A549 treated with Hydrocortisone at 1 μM for 4 hours (cell line): Measurements from ENCODE around the gene KDM3B. TPM values are rescaled to one million over a fixed set of nuclear protein-coding genes. Genes with fewer than 3 reads are reported as not detected.

ENCODE experiments used
- total RNA-seq: library from RNA; stranded (reverse); fragments of 200-300 nt; extraction: Qiagen RNA extraction; gene quantifications from 5 replicates; pipeline ENCODE4 v1.2.3, GENCODE V29; 2022

The KDM3B gene
- 33.2 to 55.5 TPM (median 39.2 TPM) in 5 replicates for total RNA-seq

DNA sequence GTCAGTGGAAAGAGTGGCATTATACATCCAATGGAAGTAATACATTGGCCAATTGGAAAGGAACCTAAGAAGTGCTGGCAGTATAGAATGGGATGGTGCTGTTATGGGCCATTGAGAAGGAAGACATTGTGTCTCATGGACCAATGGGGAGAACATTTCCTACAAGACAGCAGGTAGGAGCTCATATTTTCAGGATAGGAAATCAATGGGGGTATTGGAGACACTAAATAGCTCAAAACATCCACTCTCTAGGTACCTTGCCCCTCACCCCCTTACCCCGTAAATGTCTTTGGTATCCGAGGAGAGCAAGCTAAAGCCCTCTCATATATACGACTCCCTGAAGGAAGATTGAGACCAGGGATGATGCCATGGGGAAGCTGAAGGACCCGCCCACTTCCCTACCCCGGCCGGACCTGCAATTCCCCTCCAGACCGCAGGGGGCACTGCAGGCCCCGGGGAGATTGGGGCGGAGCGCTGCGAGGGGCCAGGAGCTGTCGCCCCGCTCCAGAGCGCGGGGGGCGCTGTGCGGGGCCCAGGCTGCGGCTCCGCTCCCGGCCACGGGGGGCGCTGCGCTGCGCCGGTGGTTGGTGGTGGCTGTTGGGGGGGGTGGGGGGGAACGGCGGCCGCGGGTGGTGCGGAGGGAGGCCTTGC is at the start of gene KDM3B:
TSS of gene KDM3B (plus strand) at position 615 of the 651 bp plus-strand sequence. CDS start 111 bp downstream, outside the sequence.

DNA sequence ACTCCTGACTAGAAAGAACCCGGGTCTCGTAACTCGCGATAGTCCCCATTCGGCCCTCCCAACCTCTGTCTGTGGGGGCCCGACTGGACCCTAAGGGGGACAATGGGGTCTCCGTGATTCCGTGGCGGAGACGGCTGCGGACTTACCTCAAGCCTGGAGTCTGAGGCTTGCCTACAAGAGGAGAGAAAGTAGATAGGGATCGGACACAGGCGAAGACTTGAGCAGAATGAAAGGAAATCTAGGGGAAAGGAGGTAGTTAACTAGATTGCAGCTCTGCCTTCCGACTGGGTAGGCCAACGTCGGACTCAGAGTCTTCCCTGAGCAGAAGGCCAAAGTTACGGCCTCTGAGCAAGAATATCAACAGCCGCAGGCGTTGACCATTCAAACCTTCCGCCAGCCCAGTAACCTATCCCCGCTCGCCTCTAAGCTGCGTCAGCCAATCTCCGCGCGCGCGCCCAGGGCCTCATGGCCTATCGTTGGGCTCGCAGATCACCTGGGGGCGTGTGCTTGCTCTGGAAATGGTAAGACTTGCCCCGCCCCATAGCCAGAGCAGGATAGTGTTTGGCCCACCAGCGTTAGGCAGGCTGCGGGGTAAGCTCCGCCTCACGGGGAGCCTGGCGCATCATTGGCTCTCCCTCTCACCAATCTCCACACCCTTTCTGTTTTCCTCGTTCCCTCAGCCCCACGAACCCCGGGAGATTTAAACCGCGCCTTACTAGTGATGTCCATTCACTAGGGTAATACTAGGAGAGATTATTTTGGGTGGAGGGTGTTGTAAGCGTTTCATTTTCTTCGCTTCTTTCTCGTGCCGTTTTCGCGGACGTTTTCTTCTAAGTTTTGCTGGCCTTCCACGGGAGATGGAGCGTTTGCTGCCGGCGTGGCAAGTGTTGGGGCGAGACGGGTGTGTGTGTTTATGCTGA is 20.8 kb upstream of the KDM3B start, which contains the start of gene CDC25C:
TSS of gene CDC25C (minus strand) at position 356 of the 920 bp plus-strand sequence. CDS start 624 bp downstream, outside the sequence.

GRCh38 chr5:138337685-138338410 is 14.6 kb upstream of the KDM3B start, which contains the start of gene FAM53C:
FAM53C (plus strand) TSS chr5:138338266; CDS start chr5:138341336, 3,070 bp downstream.

DNA sequence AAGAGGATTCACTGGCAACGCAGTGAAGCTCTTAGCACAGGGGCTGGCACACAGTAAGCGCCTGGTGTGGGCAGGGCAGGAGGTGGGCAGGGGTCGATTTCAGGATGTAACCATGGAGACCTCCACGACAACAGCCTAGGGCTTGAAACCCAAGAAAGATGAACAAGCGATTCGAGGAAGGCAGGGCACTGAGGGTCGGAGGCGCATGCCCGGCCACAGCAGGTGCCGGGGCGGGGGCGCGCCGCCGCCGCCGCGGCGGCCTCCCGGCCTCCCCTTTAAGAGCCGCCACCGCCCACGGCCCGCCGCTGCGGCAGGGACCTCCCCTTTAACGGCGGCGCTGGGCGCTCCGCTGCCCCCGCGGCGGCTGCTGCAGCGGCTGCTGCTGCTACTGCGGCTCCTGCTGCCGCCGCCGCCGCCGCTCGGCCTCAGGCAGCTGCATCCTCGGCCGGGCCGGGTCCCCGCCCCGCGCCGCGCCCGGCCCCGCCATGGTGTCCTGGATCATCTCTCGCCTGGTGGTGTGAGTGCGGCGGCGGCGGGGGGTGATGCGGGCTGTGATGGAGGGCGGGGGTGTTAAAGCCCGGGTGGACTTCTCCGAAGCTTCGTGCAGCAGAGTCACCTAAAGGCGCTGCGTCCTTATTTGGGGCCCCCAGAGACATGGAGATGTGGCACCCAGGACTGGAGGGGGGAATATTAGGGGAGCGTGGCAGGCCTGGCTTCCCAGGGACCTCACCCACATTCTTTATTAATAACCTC is 86.4 kb downstream of the KDM3B start, which contains the start of gene REEP2:
TSS of gene REEP2 (plus strand) at position 334 of the 753 bp plus-strand sequence. CDS start at position 486, 152 bp downstream.

DNA sequence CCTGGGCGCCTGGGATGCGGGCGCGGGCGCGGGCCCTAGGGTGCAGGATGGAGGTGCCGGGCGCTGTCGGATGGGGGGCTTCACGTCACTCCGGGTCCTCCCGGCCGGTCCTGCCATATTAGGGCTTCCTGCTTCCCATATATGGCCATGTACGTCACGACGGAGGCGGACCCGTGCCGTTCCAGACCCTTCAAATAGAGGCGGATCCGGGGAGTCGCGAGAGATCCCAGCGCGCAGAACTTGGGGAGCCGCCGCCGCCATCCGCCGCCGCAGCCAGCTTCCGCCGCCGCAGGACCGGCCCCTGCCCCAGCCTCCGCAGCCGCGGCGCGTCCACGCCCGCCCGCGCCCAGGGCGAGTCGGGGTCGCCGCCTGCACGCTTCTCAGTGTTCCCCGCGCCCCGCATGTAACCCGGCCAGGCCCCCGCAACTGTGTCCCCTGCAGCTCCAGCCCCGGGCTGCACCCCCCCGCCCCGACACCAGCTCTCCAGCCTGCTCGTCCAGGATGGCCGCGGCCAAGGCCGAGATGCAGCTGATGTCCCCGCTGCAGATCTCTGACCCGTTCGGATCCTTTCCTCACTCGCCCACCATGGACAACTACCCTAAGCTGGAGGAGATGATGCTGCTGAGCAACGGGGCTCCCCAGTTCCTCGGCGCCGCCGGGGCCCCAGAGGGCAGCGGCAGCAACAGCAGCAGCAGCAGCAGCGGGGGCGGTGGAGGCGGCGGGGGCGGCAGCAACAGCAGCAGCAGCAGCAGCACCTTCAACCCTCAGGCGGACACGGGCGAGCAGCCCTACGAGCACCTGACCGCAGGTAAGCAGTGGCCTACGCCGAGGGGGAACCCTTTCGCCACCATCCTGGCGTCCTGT is 113.0 kb downstream of the KDM3B start, which contains the start of gene EGR1:
TSS of gene EGR1 (plus strand) at position 219 of the 864 bp plus-strand sequence. CDS start at position 502, 283 bp downstream.

Other genes with a start within 250 kb of the KDM3B start
- gene NME5, start 213.3 kb upstream of the KDM3B start, total RNA-seq = not detected in 5 replicates
- gene BRD8, start 174.1 kb upstream of the KDM3B start, total RNA-seq = 42.5 to 59.3 TPM (median 47.7 TPM) in 5 replicates
- 39.4 to 57.5 TPM (median 43.3 TPM) in 5 replicates for gene KIF20A, start 173.6 kb upstream of the KDM3B start, total RNA-seq
- 20.1 to 38.6 TPM (median 25.6 TPM) in 5 replicates for gene CDC23, start 139.4 kb upstream of the KDM3B start, total RNA-seq
- gene GFRA3, start 78.1 kb upstream of the KDM3B start, total RNA-seq = 0.06 to 0.12 TPM (median 0.07 TPM) in 3 of 5 replicates, not detected in the others
- 8.8 to 11.3 TPM (median 9.4 TPM) in 5 replicates for gene CDC25C, start 20.9 kb upstream of the KDM3B start, total RNA-seq
- gene FAM53C, start 14.4 kb upstream of the KDM3B start, total RNA-seq = 19.7 to 21.5 TPM (median 19.9 TPM) in 5 replicates
- gene REEP2, start 86.4 kb downstream of the KDM3B start, total RNA-seq = 5.9 to 7.5 TPM (median 7.0 TPM) in 5 replicates
- 7.4 to 14.1 TPM (median 10.4 TPM) in 5 replicates for gene EGR1, start 112.8 kb downstream of the KDM3B start, total RNA-seq
- gene ETF1, start 190.6 kb downstream of the KDM3B start, total RNA-seq = 120 to 154 TPM (median 131 TPM) in 5 replicates
- gene HSPA9, start 222.7 kb downstream of the KDM3B start, total RNA-seq = 307 to 385 TPM (median 323 TPM) in 5 replicates